DND-41 (cell line): ENCODE measurements around the gene DNAJC15.

ENCODE experiments used
- ATAC-seq: fragments of 200-7000 bp; cut with Tn5 transposase; 3 replicates; pipeline ENCODE4 v1.9.1; 2021; ENCODE audit warnings: low read depth; ENCODE audit not compliant: insufficient read depth
- DNase-seq: peaks from one replicate; pipeline ENCODE4 v3.0.0-alpha.2; 2020
- H2AFZ ChIP-seq: 2 replicates; pipeline ENCODE4 v1.6.0; 2012; ENCODE audit warnings: low read depth, low read length
- H3K27ac ChIP-seq: 2 replicates; pipeline ENCODE4 v1.5.1; 2012; ENCODE audit warnings: low read length, inconsistent platforms
- H3K27me3 ChIP-seq: fragments of 200-600 bp; sonication (generic); 2 replicates; pipeline ENCODE4 v1.6.0; 2012; ENCODE audit warnings: low read length, mild to moderate bottlenecking, inconsistent platforms; ENCODE audit not compliant: insufficient read depth, poor library complexity
- H3K36me3 ChIP-seq: 2 replicates; pipeline ENCODE4 v1.5.1; 2012; ENCODE audit warnings: low read length, inconsistent platforms; ENCODE audit not compliant: insufficient read depth
- H3K4me1 ChIP-seq: 2 replicates; pipeline ENCODE4 v1.5.1; 2012; ENCODE audit warnings: mild to moderate bottlenecking, low read length; ENCODE audit not compliant: insufficient read depth
- H3K4me2 ChIP-seq: 2 replicates; pipeline ENCODE4 v1.6.0; 2012; ENCODE audit warnings: mild to moderate bottlenecking, moderate library complexity, low read length, inconsistent platforms; ENCODE audit not compliant: insufficient read depth
- H3K4me3 ChIP-seq, 2 experiments: fragments of 200-600 bp in 1 of 2; shearing (Covaris generic) in 1 of 2; 2 replicates each; pipeline ENCODE4 v1.5.1; 2012 to 2016; ENCODE audit warnings: inconsistent platforms in 2 of 2, low read length in 2 of 2, mild to moderate bottlenecking in 2 of 2, low read depth in 1 of 2, moderate library complexity in 1 of 2
- H3K79me2 ChIP-seq: 2 replicates; pipeline ENCODE4 v1.6.0; 2012; ENCODE audit warnings: low read length, inconsistent platforms; ENCODE audit not compliant: insufficient read depth
- H3K9ac ChIP-seq: 2 replicates; pipeline ENCODE4 v1.6.0; 2012; ENCODE audit warnings: low read depth, mild to moderate bottlenecking, inconsistent platforms, low read length, moderate library complexity
- H3K9me3 ChIP-seq: 2 replicates; pipeline ENCODE4 v1.5.1; 2012; ENCODE audit warnings: low read length, moderate library complexity, mild to moderate bottlenecking, inconsistent platforms; ENCODE audit not compliant: insufficient read depth, severe bottlenecking
- H4K20me1 ChIP-seq: 2 replicates; pipeline ENCODE4 v1.6.0; 2012; ENCODE audit warnings: low read length; ENCODE audit not compliant: insufficient read depth
- EZH2 ChIP-seq: IDR thresholded peaks from 3 replicates; pipeline ENCODE4 v1.6.1; 2012; ENCODE audit warnings: borderline replicate concordance, low read depth, mild to moderate bottlenecking, moderate library complexity, low read length, inconsistent platforms; ENCODE audit not compliant: severe bottlenecking
- TF ChIP-seq, protein P1 (sequence below): IDR thresholded peaks from 2 replicates; pipeline ENCODE4 v1.5.1; 2012; ENCODE audit warnings: borderline replicate concordance, low read length, moderate library complexity, mild to moderate bottlenecking; ENCODE audit not compliant: poor library complexity, severe bottlenecking; ENCODE audit errors: extremely low read depth

Gene DNAJC15

DNA sequence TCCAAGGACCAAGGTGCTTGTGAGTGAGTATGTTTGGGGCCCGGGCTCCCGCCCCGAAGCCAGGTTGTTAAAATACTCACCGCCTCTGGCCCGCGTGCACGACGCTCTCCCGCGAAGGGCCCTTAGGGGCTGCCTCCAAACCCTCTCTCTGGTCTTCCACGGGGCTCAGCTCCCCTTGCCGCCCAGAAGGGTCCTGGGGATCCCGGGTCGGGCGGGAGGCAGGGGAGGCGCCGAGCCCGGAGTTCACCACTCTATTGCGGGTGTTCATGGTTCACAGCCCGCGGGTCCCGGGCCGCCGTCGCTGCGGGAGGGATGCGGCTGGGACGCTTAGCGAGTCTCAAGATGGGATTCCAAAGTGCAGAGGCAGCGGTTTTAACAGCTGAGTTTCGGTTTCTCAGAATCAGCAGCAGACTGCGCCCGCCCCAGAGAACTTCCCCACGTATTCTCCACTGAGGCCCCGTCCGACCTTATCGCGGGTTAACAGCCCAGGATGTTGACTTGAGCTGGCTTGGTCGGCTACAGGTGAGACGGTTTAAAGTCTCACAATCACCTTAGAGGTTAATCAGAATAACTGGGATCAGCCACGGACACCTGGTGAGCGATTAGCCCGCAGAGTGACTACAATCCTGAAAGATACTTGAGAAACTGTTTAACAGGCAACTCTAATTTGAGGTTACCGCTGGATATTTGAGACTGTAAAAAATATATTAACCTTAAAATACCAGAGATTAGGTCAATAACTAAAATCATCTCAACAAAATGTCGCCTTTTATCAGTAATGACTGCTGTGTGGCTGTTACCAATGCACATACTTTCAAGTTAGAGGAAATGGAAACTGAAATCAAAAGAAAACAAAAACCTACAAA is 31.3 kb upstream of the DNAJC15 start, which contains the start of gene EPSTI1:
EPSTI1 (minus strand) TSS at position 344 of the 866 bp plus-strand sequence; CDS start at position 268, 76 bp downstream.
- no peaks in the 10 kb centered on the region for H3K36me3 ChIP-seq
- peak within 1 kb of the TSS; percentile 69 for H3K4me2 ChIP-seq
- ATAC-seq = peak; percentile 91
- H2AFZ ChIP-seq = peak within 1 kb of the TSS; percentile 83
- DNase-seq = peak; percentile 83
- peaks cover 41% of the 10 kb centered on the region for H3K4me1 ChIP-seq
- TF ChIP-seq EZH2 = no peak
- TF ChIP-seq, protein P1, sequence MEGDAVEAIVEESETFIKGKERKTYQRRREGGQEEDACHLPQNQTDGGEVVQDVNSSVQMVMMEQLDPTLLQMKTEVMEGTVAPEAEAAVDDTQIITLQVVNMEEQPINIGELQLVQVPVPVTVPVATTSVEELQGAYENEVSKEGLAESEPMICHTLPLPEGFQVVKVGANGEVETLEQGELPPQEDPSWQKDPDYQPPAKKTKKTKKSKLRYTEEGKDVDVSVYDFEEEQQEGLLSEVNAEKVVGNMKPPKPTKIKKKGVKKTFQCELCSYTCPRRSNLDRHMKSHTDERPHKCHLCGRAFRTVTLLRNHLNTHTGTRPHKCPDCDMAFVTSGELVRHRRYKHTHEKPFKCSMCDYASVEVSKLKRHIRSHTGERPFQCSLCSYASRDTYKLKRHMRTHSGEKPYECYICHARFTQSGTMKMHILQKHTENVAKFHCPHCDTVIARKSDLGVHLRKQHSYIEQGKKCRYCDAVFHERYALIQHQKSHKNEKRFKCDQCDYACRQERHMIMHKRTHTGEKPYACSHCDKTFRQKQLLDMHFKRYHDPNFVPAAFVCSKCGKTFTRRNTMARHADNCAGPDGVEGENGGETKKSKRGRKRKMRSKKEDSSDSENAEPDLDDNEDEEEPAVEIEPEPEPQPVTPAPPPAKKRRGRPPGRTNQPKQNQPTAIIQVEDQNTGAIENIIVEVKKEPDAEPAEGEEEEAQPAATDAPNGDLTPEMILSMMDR = no peak
- H4K20me1 ChIP-seq = no peaks in the 10 kb centered on the region
- no peaks in the 10 kb centered on the region for H3K27me3 ChIP-seq
- peak within 1 kb of the TSS; percentile 80 for H3K27ac ChIP-seq
- H3K9me3 ChIP-seq = no peaks in the 10 kb centered on the region
- H3K9ac ChIP-seq = peak within 1 kb of the TSS; percentile 64
- H3K4me3 ChIP-seq = peak within 1 kb of the TSS; percentile 36 to 63; a peak in 3 of 4 replicates
- H3K79me2 ChIP-seq = 0 out of 2 replicates have a peak, but pooled peaks cover 4% of the 10 kb centered on the region

DNA sequence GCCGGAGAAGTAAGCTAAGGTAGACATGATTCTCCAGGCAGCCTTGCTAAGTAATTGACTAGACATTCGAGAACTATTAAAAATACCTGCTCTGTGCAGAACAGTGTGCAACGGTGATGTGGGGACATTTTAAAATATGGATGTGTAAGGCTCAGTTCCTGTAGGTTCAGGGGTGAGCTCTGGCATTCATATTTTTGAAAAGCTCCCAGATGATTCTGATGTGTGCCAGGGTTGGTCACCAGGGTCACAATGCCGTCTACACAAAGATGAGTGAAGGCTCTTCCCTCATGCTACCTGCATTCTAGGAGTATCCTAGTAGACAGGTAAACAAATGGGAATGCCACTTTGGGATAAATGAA is 30.6 kb upstream of the DNAJC15 start:
- H4K20me1 ChIP-seq = no peaks in the 10 kb centered on the region
- H3K79me2 ChIP-seq = 0 out of 2 replicates have a peak, but pooled peaks cover 4% of the 10 kb centered on the region
- H3K4me3 ChIP-seq = peak overlapping the region in 1 of 2 experiments; percentile 63; a peak in 3 of 4 replicates
- H3K4me2 ChIP-seq = peak overlapping the region; percentile 69
- no peak for DNase-seq
- H3K36me3 ChIP-seq = no peaks in the 10 kb centered on the region
- peak overlapping the region; percentile 64 for H3K9ac ChIP-seq
- peaks cover 41% of the 10 kb centered on the region for H3K4me1 ChIP-seq
- TF ChIP-seq, protein P1 = no peak
- TF ChIP-seq EZH2 = no peak
- H3K27me3 ChIP-seq = no peaks in the 10 kb centered on the region
- H3K27ac ChIP-seq = peak overlapping the region; percentile 80
- ATAC-seq = no peak; the same call in 1 of the 3 replicates
- no peaks in the 10 kb centered on the region for H3K9me3 ChIP-seq
- peak overlapping the region; percentile 83 for H2AFZ ChIP-seq

DNA sequence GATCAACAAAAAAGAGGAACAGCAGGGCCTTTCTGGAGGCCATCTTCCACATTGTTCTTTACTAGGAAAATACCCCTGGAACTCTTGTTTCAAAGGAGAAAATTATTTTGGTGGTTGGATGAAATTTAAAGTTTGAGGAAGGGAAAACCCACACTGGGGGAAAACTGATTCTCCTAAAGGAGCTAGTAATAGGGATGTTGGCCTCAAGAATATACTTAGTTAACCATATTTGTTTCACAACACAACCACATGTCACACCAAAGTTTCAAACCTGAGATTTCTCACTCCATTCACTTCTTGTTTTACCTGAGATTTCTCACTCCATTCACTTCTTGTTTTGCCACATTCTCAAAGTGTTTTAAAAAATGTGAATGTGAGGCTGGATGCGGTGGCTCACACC is 28.5 kb upstream of the DNAJC15 start:
- TF ChIP-seq, protein P1 = no peak
- TF ChIP-seq EZH2 = no peak
- Histone ChIP-seq H3K27me3 (no peaks in the 10 kb centered on the region), H2AFZ (peak overlapping the region; percentile 40), H3K9me3 (no peaks in the 10 kb centered on the region), H3K27ac (no peak overlapping the region), H3K36me3 (no peaks in the 10 kb centered on the region), H3K4me3 (no peak overlapping the region), H3K79me2 (0 out of 2 replicates have a peak, but pooled peaks cover 4% of the 10 kb centered on the region), H3K4me1 (peaks cover 34% of the 10 kb centered on the region), H3K4me2 (no peak overlapping the region), H4K20me1 (no peaks in the 10 kb centered on the region), H3K9ac (no peak overlapping the region)
- DNase-seq (no peak), ATAC-seq (no peak)
